OCI-LY1 (cell line): ENCODE data around the gene KCNH4.

Source experiments
- EZH2 ChIP-seq: fragments of 200-600 bp; sonication (generic), shearing (Covaris generic); IDR thresholded peaks from 2 replicates; pipeline ENCODE4 v1.8.0; 2017; ENCODE audit warnings: borderline replicate concordance, mixed run types, mild to moderate bottlenecking, antibody characterized with exemption, low read length, moderate library complexity, mixed read lengths
- TF ChIP-seq, protein P1 (sequence below): fragments of 200-600 bp; sonication (generic), shearing (Covaris generic); IDR thresholded peaks from 2 replicates; pipeline ENCODE4 v1.5.1; 2017; ENCODE audit warnings: mild to moderate bottlenecking, antibody characterized with exemption, low read length, moderate library complexity, mixed read lengths

GRCh38 chr17:42132941-42133340 is 48.0 kb downstream of the KCNH4 start:
- TF ChIP-seq, protein P1, sequence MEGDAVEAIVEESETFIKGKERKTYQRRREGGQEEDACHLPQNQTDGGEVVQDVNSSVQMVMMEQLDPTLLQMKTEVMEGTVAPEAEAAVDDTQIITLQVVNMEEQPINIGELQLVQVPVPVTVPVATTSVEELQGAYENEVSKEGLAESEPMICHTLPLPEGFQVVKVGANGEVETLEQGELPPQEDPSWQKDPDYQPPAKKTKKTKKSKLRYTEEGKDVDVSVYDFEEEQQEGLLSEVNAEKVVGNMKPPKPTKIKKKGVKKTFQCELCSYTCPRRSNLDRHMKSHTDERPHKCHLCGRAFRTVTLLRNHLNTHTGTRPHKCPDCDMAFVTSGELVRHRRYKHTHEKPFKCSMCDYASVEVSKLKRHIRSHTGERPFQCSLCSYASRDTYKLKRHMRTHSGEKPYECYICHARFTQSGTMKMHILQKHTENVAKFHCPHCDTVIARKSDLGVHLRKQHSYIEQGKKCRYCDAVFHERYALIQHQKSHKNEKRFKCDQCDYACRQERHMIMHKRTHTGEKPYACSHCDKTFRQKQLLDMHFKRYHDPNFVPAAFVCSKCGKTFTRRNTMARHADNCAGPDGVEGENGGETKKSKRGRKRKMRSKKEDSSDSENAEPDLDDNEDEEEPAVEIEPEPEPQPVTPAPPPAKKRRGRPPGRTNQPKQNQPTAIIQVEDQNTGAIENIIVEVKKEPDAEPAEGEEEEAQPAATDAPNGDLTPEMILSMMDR: no peak
- TF ChIP-seq EZH2: no peak
